Neuron (in vitro differentiated cells): ENCODE data around the gene CORO2B.

Source experiments
- H2AFZ ChIP-seq: one replicate; pipeline ENCODE4 v1.6.1; 2013; ENCODE audit warnings: low read depth, mild to moderate bottlenecking, inconsistent platforms, low read length, moderate library complexity
- H3K27me3 ChIP-seq: one replicate; pipeline ENCODE4 v1.6.1; 2013; ENCODE audit warnings: low read length; ENCODE audit not compliant: insufficient read depth
- H3K36me3 ChIP-seq: one replicate; pipeline ENCODE4 v1.6.1; 2013; ENCODE audit warnings: low read length; ENCODE audit not compliant: insufficient read depth
- H3K4me1 ChIP-seq: one replicate; pipeline ENCODE4 v1.6.1; 2013; ENCODE audit warnings: low read length; ENCODE audit not compliant: insufficient read depth
- H3K4me3 ChIP-seq: 2 replicates; pipeline ENCODE4 v1.5.1; 2013; ENCODE audit warnings: mild to moderate bottlenecking, low read length, moderate library complexity
- H3K9me3 ChIP-seq: one replicate; pipeline ENCODE4 v1.6.1; 2013; ENCODE audit warnings: low read length

Gene CORO2B

DNA sequence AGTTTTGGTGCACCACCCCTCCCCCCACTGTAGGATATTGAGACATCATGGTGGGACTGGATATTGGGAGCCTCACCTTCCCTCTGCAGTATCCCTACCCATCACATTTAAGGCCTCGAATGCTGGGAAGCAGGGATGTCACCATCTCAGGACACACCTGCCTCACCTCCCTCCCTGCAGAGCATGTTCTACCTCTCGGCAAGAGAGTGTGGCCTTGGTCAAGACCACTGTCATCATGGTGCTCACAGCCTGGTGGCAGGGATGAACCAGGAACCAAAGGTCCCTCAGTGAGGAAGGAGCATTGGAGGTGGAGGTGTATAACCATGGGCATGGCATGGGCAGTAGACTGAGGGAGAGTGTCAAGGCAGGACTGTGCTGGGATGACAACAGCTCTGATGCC, 104.8 kb downstream of the CORO2B start:
- no peaks in the 10 kb centered on the region for H3K9me3 ChIP-seq

DNA sequence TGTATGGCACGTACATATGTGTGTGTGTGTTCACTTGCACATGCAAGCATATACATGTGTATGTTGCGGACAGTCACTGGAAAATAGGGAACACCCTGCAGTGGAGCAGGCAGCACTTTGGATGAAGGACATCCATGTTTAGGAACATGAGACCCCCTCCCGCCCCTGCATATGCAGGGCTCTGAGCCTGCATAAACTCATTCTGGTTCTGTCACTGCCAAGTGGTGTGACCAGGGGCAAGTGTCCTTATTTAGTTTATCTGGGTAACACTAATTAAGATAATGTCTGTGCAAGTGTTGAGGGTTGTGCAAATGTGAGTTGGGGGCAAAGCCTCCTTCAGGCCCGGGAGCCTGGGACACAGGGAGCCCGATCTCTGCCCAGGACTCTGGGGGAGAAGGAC, 105.7 kb downstream of the CORO2B start:
- no peak overlapping the region for H3K4me3 ChIP-seq
- no peaks in the 10 kb centered on the region for H3K27me3 ChIP-seq
- H3K9me3 ChIP-seq = no peaks in the 10 kb centered on the region
- no peaks in the 10 kb centered on the region for H3K4me1 ChIP-seq
- H2AFZ ChIP-seq = no peak overlapping the region
- no peaks in the 10 kb centered on the region for H3K36me3 ChIP-seq

More for the DNA sequence above, 104.8 kb downstream of the CORO2B start:
- H3K36me3 ChIP-seq = no peaks in the 10 kb centered on the region
- H3K4me1 ChIP-seq = no peaks in the 10 kb centered on the region
- H3K4me3 ChIP-seq = no peak overlapping the region
- no peak overlapping the region for H2AFZ ChIP-seq
- no peaks in the 10 kb centered on the region for H3K27me3 ChIP-seq

DNA sequence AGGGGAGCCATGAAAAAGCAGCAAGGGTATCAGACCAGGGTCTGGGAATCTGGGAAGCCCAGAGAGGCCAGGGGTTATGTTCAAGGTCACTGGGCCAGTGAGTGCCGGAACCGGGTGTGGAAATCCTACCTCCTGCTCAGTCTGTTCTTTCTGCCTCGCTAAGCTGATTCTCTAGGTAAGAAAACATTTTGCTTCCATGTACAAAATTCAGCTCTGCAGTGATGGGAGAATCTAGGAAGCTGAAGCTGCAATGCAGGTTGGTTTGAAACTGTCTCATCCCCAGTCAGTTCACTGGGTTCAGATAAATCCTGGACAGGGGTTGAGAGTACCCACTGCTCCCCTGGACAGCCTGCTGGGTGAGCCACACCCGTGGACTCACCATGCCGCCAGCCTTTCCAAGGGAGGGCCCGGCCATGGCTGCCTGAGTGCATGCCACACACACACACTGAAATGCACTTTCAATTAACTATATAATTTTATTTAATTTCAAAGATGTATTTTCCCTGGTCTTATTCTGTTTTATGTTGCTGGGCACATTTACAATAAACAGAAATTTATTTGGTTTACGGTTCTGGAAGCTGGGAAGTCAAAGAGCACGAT, 108.4 kb downstream of the CORO2B start:
- Histone ChIP-seq H3K36me3 (no peaks in the 10 kb centered on the region), H3K4me3 (no peak overlapping the region), H2AFZ (no peak overlapping the region), H3K9me3 (no peaks in the 10 kb centered on the region), H3K27me3 (no peaks in the 10 kb centered on the region), H3K4me1 (no peaks in the 10 kb centered on the region)

DNA sequence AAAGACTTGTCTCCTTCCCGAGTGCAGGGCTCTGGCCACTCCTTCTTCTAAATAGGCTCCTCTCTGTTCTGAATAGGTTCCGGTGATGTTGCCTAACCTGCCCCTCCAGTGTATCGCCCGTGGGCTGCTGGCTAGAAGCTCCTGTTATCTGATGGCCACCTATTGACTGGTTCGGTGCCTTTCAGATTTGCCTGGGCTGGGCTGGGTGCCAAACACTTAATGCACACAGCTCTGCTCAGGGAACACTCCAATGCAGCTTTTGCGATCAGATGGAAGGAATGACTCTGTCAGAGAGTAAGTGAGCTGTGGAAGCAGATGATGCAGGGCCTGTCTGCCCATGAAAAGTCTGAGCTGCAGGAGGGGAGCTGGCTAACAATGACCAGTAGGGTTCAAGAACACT, 112.9 kb downstream of the CORO2B start:
- no peaks in the 10 kb centered on the region for H3K27me3 ChIP-seq
- no peak overlapping the region for H2AFZ ChIP-seq
- peaks cover 7% of the 10 kb centered on the region for H3K4me1 ChIP-seq
- H3K4me3 ChIP-seq = no peak overlapping the region
- no peaks in the 10 kb centered on the region for H3K36me3 ChIP-seq
- H3K9me3 ChIP-seq = no peaks in the 10 kb centered on the region

DNA sequence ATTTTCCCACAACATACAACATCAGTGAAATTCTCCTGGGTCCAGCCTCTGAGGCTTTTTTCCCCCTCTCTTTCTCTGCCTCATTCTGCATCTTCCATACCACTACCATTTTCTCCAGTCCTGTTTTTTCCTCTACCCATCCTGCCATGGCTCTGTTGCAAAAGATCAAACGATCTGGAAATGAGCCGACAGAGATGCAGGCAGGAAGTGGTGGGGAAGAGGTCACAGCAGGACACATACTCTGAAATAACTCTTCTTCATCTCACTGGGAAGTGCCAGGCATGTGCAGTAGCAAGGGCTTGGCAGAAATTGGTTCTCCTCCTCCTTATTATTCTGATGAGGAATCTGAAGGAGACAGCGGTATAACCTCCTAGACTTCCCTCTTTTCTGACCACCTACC, 114.3 kb downstream of the CORO2B start:
- H3K27me3 ChIP-seq = no peaks in the 10 kb centered on the region
- no peak overlapping the region for H3K4me3 ChIP-seq
- H2AFZ ChIP-seq = no peak overlapping the region
- no peaks in the 10 kb centered on the region for H3K9me3 ChIP-seq
- H3K36me3 ChIP-seq = no peaks in the 10 kb centered on the region
- peaks cover 7% of the 10 kb centered on the region for H3K4me1 ChIP-seq

DNA sequence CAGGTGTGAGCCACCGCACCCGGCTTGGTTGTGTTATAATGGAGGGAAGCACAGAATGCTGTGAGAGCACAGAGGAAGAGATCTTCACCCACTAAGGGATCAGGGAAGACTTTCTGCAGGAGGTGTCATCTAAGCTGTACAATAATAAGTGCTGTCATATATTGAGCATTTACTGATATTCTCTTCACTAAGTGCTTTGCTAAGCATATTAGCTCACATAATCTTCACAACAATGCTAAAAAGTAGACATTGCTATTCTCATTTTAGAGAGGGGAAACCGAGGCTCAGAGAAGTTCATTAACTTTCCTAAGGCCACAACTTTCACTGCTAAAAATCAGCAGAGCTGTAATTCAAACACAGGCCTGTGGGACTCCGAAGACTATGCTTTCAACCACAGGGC, 115.3 kb downstream of the CORO2B start:
- peaks cover 7% of the 10 kb centered on the region for H3K4me1 ChIP-seq
- no peak overlapping the region for H2AFZ ChIP-seq
- no peaks in the 10 kb centered on the region for H3K27me3 ChIP-seq
- no peaks in the 10 kb centered on the region for H3K9me3 ChIP-seq
- no peaks in the 10 kb centered on the region for H3K36me3 ChIP-seq
- H3K4me3 ChIP-seq = no peak overlapping the region

DNA sequence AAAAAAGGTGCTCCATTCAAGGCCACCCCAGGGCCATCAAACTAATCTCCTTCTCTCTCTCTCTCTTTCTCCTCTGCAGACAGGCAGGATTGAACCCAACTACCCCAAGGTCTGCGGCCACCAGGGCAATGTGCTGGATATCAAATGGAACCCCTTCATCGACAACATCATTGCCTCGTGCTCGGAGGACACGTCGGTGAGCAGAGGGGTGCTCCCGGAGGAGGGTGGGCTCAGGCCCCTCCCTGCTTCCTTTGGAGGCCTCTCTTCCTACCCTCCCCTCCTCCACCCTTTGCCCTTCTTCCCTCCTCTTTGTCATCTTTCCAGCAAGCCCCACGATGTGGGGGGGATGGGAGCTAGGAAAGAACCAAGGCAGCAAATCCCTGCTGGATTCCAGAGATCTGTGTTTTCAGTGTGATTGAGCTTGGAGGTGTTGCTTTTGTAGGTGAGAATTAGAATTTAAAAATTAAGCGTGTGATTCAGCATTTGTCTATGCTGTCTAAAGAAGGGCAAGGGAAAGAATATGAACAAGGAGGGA, 116.3 kb downstream of the CORO2B start:
- H3K9me3 ChIP-seq = no peaks in the 10 kb centered on the region
- no peaks in the 10 kb centered on the region for H3K27me3 ChIP-seq
- H3K4me3 ChIP-seq = no peak overlapping the region
- no peak overlapping the region for H2AFZ ChIP-seq
- H3K36me3 ChIP-seq = no peaks in the 10 kb centered on the region
- peaks cover 9% of the 10 kb centered on the region for H3K4me1 ChIP-seq

DNA sequence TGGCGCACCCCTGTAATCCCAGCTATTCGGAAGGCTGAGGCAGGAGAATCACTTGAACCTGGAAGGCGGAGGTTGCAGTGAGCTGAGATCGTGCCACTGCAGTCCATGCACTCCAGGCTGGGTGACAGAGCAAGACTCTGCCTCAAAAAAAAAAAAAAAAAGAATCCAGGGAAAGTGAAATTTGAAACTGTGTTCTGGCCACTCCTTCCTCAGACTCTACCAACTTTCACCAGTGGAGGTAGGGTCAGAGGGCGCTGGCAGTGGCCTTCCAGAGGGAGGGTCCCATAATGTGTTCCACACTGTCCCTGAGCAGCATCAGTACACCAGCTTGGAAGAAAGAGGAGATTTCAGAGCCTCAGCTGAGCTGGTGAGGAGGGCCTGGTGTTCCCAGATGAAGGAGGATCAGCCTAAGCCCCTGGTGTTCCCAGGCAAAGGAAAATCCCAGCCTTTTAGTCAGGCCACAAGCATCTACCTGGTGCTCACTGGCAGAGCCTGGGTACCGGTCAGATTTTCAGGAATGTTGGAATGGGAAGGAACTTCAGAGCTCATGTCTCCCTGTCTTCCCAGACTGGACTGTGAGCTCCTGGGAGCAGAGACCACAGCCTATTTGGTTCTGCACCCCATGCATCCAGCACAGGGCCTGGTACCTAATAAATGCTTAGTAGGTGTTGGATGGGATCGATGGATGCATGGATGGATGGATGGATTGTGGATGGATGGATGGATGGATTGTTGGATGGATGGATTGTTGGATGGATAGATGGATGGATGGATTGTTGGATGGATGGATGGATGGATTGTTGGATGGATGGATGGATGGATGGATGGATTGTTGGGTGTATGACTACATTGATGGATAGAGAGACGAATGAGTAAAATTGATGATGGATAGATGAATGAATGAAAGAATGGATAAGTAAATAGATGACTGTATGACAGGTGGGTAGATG, 117.9 kb downstream of the CORO2B start:
- Histone ChIP-seq H3K9me3 (no peaks in the 10 kb centered on the region), H3K4me3 (no peak overlapping the region), H3K36me3 (no peaks in the 10 kb centered on the region), H3K27me3 (no peaks in the 10 kb centered on the region), H3K4me1 (peaks cover 16% of the 10 kb centered on the region), H2AFZ (no peak overlapping the region)

DNA sequence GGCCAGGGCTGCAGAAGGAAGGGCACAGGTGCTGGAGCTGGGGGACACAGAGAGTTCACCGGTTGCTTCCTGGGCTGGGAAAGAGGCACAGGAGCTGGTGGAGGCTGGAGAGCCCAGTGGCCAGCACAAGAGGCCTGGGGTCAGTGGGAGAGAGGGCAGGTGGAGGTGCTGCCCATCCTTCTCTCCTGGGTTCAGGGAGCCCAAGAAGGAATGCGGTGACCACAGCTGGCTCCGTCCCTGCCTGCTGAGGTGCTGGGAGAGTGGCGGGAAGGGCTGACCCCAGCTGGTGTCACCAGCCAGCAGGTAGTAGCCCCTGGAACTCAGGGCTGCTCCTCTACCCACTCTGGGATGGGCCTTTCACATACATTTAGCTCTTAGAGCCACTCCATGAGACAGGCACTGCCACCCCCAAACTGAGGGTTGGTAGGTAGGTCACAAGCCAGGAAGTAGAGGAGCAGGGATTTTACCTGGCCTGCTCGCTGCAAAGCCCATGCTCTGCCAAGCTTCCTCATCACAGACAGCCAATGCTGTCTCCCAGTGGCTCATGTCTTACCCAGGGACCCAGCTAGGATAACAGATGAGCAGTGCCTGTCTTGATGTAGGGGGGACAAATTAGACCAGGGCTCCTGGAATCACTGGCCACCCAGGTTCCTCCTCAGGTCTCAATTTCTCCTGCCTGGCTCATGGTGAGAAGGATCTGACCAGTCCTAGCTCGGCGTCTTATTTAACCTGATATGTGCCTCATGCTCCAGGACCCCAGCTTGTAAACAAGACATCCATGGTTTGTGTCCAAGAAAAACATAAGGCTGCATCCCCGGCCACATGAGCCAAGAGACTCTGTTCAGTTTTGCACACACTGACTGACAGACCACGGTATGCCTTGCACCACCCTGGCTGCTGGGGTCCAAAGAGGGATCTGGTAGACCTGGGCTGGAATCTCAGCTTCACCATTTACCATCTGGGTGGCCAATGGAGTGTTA, 119.2 kb downstream of the CORO2B start:
- no peak overlapping the region for H2AFZ ChIP-seq
- H3K4me3 ChIP-seq = no peak overlapping the region
- H3K4me1 ChIP-seq = peaks cover 16% of the 10 kb centered on the region
- no peaks in the 10 kb centered on the region for H3K9me3 ChIP-seq
- no peaks in the 10 kb centered on the region for H3K36me3 ChIP-seq
- H3K27me3 ChIP-seq = no peaks in the 10 kb centered on the region

DNA sequence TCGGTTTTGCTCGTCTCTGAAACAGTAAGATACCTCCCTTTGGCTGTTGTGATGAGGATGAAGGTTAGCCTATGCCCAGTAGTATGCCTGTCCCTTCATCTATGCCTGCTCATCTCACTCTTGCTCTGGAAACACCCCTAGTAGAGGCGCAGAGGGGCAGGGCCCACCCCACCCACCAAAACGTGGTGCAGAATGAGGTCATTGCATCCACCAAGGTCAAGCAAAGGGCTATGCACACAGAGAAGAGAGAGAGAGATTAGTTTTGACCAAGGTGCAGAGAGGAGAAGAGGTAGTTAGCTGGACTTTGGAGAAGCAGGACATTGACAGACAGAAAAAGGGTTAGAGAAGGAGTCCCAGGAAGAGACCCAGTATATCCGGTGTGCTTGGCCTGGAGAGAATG, 119.9 kb downstream of the CORO2B start:
- Histone ChIP-seq H3K36me3 (no peaks in the 10 kb centered on the region), H3K9me3 (no peaks in the 10 kb centered on the region), H3K4me3 (no peak overlapping the region), H2AFZ (no peak overlapping the region), H3K4me1 (peaks cover 16% of the 10 kb centered on the region), H3K27me3 (no peaks in the 10 kb centered on the region)

DNA sequence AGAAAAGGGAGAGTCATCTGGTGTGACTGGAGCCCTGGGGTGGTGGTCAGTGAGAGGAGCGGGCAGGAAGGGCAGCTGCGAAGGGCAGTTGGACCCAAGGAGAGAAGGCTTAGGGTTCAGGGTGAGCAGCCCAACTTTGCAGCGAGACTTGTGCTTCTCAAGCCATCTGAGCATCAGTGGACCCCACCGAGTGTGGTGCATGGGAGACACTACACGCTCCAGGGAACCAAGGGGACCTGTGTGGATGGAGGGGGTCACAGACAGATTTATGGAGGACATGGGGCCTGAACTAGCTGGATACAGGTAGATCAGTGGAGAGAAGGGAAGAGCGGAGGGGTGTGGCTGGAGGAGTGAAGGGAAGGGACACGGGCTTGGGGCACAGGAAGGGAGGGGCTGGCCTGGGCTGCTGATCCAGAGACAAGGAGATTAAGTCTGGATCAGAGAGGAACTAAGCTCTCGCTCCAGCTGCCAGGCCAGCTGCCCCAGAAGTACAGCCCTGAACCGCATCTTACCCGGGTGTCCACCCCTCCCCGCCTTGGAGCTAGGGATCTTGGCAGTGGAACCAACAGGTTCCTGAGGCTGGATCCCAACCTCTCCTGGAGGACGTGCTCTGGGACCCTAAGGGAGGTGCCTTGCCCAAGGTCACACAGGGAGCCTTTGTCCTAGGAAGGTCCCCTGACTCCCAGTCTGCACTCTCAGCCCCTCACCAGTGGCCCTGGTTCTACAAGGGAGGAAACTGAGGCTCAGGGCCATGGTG, 120.5 kb downstream of the CORO2B start:
- peaks cover 16% of the 10 kb centered on the region for H3K4me1 ChIP-seq
- no peaks in the 10 kb centered on the region for H3K9me3 ChIP-seq
- no peaks in the 10 kb centered on the region for H3K27me3 ChIP-seq
- H3K4me3 ChIP-seq = no peak overlapping the region
- H2AFZ ChIP-seq = no peak overlapping the region
- no peaks in the 10 kb centered on the region for H3K36me3 ChIP-seq

DNA sequence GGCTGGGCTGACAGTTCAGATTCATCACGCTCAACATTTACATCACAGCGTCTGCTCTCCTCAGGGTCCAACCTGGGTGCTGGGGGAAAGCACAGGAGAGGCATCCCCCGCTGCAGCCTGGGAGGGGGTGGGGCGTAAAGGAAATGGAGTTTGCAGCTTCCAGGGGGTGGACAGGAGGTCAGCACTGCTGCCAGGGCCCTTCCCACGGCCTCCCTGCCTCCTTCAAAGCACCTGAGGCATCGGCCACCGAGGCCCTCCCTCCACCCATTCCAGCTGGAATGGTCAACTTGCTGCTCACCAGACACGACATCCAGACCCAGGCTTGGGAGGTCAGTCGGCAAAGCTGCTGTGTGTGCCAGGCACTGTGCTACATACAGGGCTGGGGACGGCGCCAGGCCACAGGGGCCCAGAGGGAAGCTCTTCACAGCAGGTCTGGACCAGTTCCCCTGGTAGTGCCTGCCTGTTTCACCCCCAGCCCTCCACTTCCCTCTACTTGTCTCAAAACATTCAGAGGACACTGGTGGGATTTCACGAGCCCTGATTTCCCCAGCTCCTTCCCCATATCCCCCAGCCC, 121.2 kb downstream of the CORO2B start:
- H3K4me3 ChIP-seq = no peak overlapping the region
- H3K27me3 ChIP-seq = no peaks in the 10 kb centered on the region
- peak overlapping the region; percentile 26 for H2AFZ ChIP-seq
- H3K9me3 ChIP-seq = no peaks in the 10 kb centered on the region
- H3K4me1 ChIP-seq = peaks cover 14% of the 10 kb centered on the region
- no peaks in the 10 kb centered on the region for H3K36me3 ChIP-seq
